ENCODE measurements around the gene RNF10.

GRCh38 chr12:120489018-120489417, 45.1 kb upstream of the RNF10 start:
- TF ChIP-seq CTCF (conservative IDR thresholded peaks at IDR 0.05; ENCODE audit: low read depth in 2 of 2) (no peak), REST (IDR thresholded peaks at IDR 0.05; ENCODE audit: unreplicated experiment) (no peak), EZH2 (IDR thresholded peaks at IDR 0.05; ENCODE audit: low read depth, unreplicated experiment) (no peak), ETS1 (IDR thresholded peaks at IDR 0.05) (no peak), POLR2AphosphoS5 (IDR thresholded peaks at IDR 0.05; ENCODE audit: low read depth) (no peak), JUNB (IDR thresholded peaks at IDR 0.05; ENCODE audit: unreplicated experiment) (no peak), EZH2phosphoT487 (IDR thresholded peaks at IDR 0.05; ENCODE audit: unreplicated experiment) (no peak), CREB1 (CRISPR knock-in tag; IDR thresholded peaks at IDR 0.05; ENCODE audit: low read depth) (no peak)
